HEK293 (cell line): ENCODE measurements around the gene PPP2R5E.

Source experiments
- CTCF ChIA-PET: fragments of 350-600 bp; formaldehyde crosslinking; extraction: SDS; loops from one replicate; lab custom pipeline; 2021; ENCODE audit warnings: antibody characterized with exemption; lab: Yijun Ruan, JAX
- POLR2A ChIA-PET: fragments of 300-600 bp; formaldehyde crosslinking; extraction: SDS; loops from one replicate; lab custom pipeline; 2020; ENCODE audit warnings: antibody characterized with exemption, inconsistent platforms; lab: Yijun Ruan, JAX
- H3K27ac ChIP-seq: fragments of 200-500 bp; sonication (Bioruptor generic); 2 replicates; pipeline ENCODE4 v1.5.1; 2014; ENCODE audit warnings: low read depth, low read length, control low read depth, inconsistent platforms; ENCODE audit errors: extremely low read depth
- H3K36me3 ChIP-seq, 2 experiments: fragments of 200-500 bp in 1 of 2; sonication (Bioruptor generic) in 1 of 2; 1 replicate in 1 of 2; 2 replicates in 1 of 2; pipeline ENCODE4 v1.5.1; 2014 to 2017; ENCODE audit warnings: inconsistent platforms in 2 of 2, low read length in 2 of 2; ENCODE audit not compliant: control insufficient read depth in 2 of 2, insufficient read depth in 1 of 2
- H3K4me1 ChIP-seq: fragments of 200-500 bp; sonication (Bioruptor generic); 2 replicates; pipeline ENCODE4 v1.5.1; 2014; ENCODE audit warnings: mild to moderate bottlenecking, low read length, inconsistent platforms; ENCODE audit not compliant: control insufficient read depth, insufficient read depth
- H3K4me3 ChIP-seq: 2 replicates; pipeline ENCODE4 v1.5.1; 2011; ENCODE audit warnings: low read depth, mild to moderate bottlenecking, control low read depth, low read length, moderate library complexity
- H3K9me3 ChIP-seq: fragments of 200-500 bp; sonication (Bioruptor generic); 2 replicates; pipeline ENCODE4 v1.5.1; 2014; ENCODE audit warnings: low read depth, low read length, inconsistent platforms; ENCODE audit not compliant: control insufficient read depth, insufficient read depth
- KLF9 ChIP-seq: fragments of 450-650 bp; formaldehyde crosslinking; IDR thresholded peaks from 2 replicates; pipeline ENCODE4 v1.5.1; 2016; ENCODE audit warnings: missing biosample characterization, missing genetic modification characterization, low read depth
- SETDB1 ChIP-seq: IDR thresholded peaks from one replicate; pipeline ENCODE4 v1.6.1; 2017; ENCODE audit warnings: mild to moderate bottlenecking, low read length, moderate library complexity, mixed read lengths; ENCODE audit not compliant: insufficient read length
- ZNF133 ChIP-seq: fragments of 450-650 bp; formaldehyde crosslinking; IDR thresholded peaks from 2 replicates; pipeline ENCODE4 v1.5.1; 2016; ENCODE audit warnings: missing biosample characterization, missing genetic modification characterization
- ZNF19 ChIP-seq: fragments of 450-650 bp; formaldehyde crosslinking; IDR thresholded peaks from 2 replicates; pipeline ENCODE4; 2016; ENCODE audit warnings: missing biosample characterization, missing genetic modification characterization, low read depth
- ZNF223 ChIP-seq: fragments of 450-650 bp; formaldehyde crosslinking; IDR thresholded peaks from 2 replicates; pipeline ENCODE4 v1.5.1; 2016; ENCODE audit warnings: missing biosample characterization, missing genetic modification characterization
- ZNF350 ChIP-seq: fragments of 450-650 bp; formaldehyde crosslinking; IDR thresholded peaks from 2 replicates; pipeline ENCODE4 v1.5.0; 2017; ENCODE audit warnings: missing biosample characterization, mild to moderate bottlenecking, missing genetic modification characterization
- ZNF366 ChIP-seq: fragments of 450-650 bp; formaldehyde crosslinking; conservative IDR thresholded peaks from 2 replicates; pipeline ENCODE4 v1.5.1; 2016; ENCODE audit warnings: missing biosample characterization, missing genetic modification characterization
- ZNF404 ChIP-seq: fragments of 450-650 bp; formaldehyde crosslinking; IDR thresholded peaks from 2 replicates; pipeline ENCODE4 v1.5.1; 2017; ENCODE audit warnings: missing biosample characterization, missing genetic modification characterization
- ZNF670 ChIP-seq: fragments of 450-650 bp; formaldehyde crosslinking; IDR thresholded peaks from 2 replicates; pipeline ENCODE4 v1.5.1; 2016; ENCODE audit warnings: missing biosample characterization, missing genetic modification characterization, low read depth
- ZNF776 ChIP-seq: fragments of 450-650 bp; formaldehyde crosslinking; IDR thresholded peaks from 2 replicates; pipeline ENCODE4 v1.5.0; 2017; ENCODE audit warnings: missing biosample characterization, missing genetic modification characterization, borderline replicate concordance
- ZNF777 ChIP-seq: fragments of 450-650 bp; formaldehyde crosslinking; IDR thresholded peaks from 2 replicates; pipeline ENCODE4 v1.5.1; 2017; ENCODE audit warnings: missing biosample characterization, missing genetic modification characterization, borderline replicate concordance
- TF ChIP-seq, protein P1 (sequence below): fragments of 450-650 bp; formaldehyde crosslinking; IDR thresholded peaks from 2 replicates; pipeline ENCODE4 v1.5.1; 2017; ENCODE audit warnings: missing biosample characterization, mild to moderate bottlenecking, missing genetic modification characterization, moderate library complexity
- TF ChIP-seq, protein P2 (sequence below): fragments of 450-650 bp; formaldehyde crosslinking; IDR thresholded peaks from 2 replicates; pipeline ENCODE4 v1.5.1; 2016; ENCODE audit warnings: missing biosample characterization, missing genetic modification characterization, borderline replicate concordance
- TF ChIP-seq, protein P3 (sequence below): fragments of 450-650 bp; formaldehyde crosslinking; IDR thresholded peaks from 2 replicates; pipeline ENCODE4 v1.5.1; 2016; ENCODE audit warnings: missing biosample characterization, missing genetic modification characterization, borderline replicate concordance
- TF ChIP-seq, protein P4 (sequence below): fragments of 450-650 bp; formaldehyde crosslinking; IDR thresholded peaks from 2 replicates; pipeline ENCODE4 v1.5.1; 2016; ENCODE audit warnings: missing biosample characterization, missing genetic modification characterization
- TF ChIP-seq, protein P5 (sequence below): fragments of 450-650 bp; formaldehyde crosslinking; IDR thresholded peaks from 2 replicates; pipeline ENCODE4 v1.5.1; 2016; ENCODE audit warnings: missing biosample characterization, missing genetic modification characterization, borderline replicate concordance

PPP2R5E gene

DNA sequence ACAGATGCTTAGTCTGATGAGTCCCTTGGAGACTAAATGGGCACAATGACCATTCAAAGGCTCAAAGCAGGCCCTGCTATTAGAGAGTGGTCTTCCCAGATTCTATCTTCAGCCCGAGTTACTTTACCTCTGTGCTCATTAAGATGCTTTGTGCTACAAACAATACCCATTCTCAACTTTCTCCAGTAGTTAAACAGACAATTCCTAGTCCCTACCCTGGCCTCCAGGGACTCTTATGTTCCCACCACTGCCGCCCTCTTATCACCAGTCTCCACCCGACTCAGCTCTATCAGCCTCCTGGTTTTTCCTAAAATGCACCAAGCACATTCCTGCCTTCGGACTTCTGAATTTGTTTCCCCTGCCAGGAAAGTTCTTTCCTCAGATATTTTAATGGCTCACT is 198.8 kb downstream of the PPP2R5E start:
- no peak overlapping the region for H3K4me3 ChIP-seq
- H3K9me3 ChIP-seq: no peaks in the 10 kb centered on the region
- no peaks in the 10 kb centered on the region for H3K36me3 ChIP-seq
- TF ChIP-seq ZNF366 (tag by site-specific recombination) (no peak), ZNF223 (no peak), SETDB1 (no peak), ZNF19 (tag by site-specific recombination) (no peak), ZNF404 (tag by site-specific recombination) (no peak), ZNF777 (no peak)
- TF ChIP-seq, protein P1, sequence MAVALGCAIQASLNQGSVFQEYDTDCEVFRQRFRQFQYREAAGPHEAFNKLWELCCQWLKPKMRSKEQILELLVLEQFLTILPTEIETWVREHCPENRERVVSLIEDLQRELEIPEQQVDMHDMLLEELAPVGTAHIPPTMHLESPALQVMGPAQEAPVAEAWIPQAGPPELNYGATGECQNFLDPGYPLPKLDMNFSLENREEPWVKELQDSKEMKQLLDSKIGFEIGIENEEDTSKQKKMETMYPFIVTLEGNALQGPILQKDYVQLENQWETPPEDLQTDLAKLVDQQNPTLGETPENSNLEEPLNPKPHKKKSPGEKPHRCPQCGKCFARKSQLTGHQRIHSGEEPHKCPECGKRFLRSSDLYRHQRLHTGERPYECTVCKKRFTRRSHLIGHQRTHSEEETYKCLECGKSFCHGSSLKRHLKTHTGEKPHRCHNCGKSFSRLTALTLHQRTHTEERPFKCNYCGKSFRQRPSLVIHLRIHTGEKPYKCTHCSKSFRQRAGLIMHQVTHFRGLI (tag by site-specific recombination): no peak
- TF ChIP-seq, protein P2, sequence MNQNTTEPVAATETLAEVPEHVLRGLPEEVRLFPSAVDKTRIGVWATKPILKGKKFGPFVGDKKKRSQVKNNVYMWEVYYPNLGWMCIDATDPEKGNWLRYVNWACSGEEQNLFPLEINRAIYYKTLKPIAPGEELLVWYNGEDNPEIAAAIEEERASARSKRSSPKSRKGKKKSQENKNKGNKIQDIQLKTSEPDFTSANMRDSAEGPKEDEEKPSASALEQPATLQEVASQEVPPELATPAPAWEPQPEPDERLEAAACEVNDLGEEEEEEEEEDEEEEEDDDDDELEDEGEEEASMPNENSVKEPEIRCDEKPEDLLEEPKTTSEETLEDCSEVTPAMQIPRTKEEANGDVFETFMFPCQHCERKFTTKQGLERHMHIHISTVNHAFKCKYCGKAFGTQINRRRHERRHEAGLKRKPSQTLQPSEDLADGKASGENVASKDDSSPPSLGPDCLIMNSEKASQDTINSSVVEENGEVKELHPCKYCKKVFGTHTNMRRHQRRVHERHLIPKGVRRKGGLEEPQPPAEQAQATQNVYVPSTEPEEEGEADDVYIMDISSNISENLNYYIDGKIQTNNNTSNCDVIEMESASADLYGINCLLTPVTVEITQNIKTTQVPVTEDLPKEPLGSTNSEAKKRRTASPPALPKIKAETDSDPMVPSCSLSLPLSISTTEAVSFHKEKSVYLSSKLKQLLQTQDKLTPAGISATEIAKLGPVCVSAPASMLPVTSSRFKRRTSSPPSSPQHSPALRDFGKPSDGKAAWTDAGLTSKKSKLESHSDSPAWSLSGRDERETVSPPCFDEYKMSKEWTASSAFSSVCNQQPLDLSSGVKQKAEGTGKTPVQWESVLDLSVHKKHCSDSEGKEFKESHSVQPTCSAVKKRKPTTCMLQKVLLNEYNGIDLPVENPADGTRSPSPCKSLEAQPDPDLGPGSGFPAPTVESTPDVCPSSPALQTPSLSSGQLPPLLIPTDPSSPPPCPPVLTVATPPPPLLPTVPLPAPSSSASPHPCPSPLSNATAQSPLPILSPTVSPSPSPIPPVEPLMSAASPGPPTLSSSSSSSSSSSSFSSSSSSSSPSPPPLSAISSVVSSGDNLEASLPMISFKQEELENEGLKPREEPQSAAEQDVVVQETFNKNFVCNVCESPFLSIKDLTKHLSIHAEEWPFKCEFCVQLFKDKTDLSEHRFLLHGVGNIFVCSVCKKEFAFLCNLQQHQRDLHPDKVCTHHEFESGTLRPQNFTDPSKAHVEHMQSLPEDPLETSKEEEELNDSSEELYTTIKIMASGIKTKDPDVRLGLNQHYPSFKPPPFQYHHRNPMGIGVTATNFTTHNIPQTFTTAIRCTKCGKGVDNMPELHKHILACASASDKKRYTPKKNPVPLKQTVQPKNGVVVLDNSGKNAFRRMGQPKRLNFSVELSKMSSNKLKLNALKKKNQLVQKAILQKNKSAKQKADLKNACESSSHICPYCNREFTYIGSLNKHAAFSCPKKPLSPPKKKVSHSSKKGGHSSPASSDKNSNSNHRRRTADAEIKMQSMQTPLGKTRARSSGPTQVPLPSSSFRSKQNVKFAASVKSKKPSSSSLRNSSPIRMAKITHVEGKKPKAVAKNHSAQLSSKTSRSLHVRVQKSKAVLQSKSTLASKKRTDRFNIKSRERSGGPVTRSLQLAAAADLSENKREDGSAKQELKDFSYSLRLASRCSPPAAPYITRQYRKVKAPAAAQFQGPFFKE: no peak
- TF ChIP-seq, protein P3, sequence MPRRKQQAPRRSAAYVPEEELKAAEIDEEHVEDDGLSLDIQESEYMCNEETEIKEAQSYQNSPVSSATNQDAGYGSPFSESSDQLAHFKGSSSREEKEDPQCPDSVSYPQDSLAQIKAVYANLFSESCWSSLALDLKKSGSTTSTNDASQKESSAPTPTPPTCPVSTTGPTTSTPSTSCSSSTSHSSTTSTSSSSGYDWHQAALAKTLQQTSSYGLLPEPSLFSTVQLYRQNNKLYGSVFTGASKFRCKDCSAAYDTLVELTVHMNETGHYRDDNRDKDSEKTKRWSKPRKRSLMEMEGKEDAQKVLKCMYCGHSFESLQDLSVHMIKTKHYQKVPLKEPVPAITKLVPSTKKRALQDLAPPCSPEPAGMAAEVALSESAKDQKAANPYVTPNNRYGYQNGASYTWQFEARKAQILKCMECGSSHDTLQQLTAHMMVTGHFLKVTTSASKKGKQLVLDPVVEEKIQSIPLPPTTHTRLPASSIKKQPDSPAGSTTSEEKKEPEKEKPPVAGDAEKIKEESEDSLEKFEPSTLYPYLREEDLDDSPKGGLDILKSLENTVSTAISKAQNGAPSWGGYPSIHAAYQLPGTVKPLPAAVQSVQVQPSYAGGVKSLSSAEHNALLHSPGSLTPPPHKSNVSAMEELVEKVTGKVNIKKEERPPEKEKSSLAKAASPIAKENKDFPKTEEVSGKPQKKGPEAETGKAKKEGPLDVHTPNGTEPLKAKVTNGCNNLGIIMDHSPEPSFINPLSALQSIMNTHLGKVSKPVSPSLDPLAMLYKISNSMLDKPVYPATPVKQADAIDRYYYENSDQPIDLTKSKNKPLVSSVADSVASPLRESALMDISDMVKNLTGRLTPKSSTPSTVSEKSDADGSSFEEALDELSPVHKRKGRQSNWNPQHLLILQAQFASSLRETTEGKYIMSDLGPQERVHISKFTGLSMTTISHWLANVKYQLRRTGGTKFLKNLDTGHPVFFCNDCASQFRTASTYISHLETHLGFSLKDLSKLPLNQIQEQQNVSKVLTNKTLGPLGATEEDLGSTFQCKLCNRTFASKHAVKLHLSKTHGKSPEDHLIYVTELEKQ (tag by site-specific recombination): no peak
- TF ChIP-seq, protein P4, sequence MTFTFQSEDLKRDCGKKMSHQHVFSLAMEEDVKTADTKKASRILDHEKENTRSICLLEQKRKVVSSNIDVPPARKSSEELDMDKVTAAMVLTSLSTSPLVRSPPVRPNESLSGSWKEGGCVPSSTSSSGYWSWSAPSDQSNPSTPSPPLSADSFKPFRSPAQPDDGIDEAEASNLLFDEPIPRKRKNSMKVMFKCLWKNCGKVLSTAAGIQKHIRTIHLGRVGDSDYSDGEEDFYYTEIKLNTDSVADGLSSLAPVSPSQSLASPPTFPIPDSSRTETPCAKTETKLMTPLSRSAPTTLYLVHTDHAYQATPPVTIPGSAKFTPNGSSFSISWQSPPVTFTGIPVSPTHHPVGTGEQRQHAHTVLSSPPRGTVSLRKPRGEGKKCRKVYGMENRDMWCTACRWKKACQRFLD: no peak
- ChIA-PET POLR2A (no interaction called here), CTCF (interaction anchor here (0.7 kb wide), 1 partner anchor 12 kb away, joined by 3 read pairs; no protein-coding TSS in a partner anchor)
- 0 out of 2 replicates have a peak, but pooled peaks cover 3% of the 10 kb centered on the region for H3K4me1 ChIP-seq
- no peak overlapping the region for H3K27ac ChIP-seq

DNA sequence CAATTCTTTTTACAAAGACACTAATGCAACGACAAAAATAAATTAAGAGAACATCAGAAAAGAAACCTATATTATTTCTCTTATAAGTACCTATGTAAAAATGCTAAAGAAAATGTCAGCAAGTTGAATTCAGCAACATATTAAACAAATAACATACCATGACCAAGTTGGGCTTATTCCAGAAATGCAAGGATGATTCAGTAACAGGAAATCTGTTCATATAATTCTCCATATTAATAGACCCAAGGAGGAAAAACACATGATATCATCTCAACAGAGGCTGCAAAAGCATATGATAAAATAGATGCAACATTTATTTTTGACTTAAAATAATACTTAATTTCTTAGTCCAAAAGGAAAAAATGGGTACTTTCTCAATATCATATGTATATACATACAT is 199.3 kb downstream of the PPP2R5E start:
- no peak overlapping the region for H3K4me3 ChIP-seq
- H3K9me3 ChIP-seq: no peaks in the 10 kb centered on the region
- H3K36me3 ChIP-seq: no peaks in the 10 kb centered on the region
- ChIA-PET CTCF (no interaction called here), POLR2A (no interaction called here)
- H3K4me1 ChIP-seq: 0 out of 2 replicates have a peak, but pooled peaks cover 3% of the 10 kb centered on the region
- H3K27ac ChIP-seq: no peak overlapping the region
- TF ChIP-seq, protein P1 (tag by site-specific recombination): no peak
- TF ChIP-seq ZNF776 (tag by site-specific recombination) (no peak), KLF9 (tag by site-specific recombination) (no peak), ZNF670 (tag by site-specific recombination) (no peak), ZNF133 (tag by site-specific recombination) (no peak), ZNF350 (no peak)
- TF ChIP-seq, protein P5, sequence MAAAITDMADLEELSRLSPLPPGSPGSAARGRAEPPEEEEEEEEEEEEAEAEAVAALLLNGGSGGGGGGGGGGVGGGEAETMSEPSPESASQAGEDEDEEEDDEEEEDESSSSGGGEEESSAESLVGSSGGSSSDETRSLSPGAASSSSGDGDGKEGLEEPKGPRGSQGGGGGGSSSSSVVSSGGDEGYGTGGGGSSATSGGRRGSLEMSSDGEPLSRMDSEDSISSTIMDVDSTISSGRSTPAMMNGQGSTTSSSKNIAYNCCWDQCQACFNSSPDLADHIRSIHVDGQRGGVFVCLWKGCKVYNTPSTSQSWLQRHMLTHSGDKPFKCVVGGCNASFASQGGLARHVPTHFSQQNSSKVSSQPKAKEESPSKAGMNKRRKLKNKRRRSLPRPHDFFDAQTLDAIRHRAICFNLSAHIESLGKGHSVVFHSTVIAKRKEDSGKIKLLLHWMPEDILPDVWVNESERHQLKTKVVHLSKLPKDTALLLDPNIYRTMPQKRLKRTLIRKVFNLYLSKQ: no peak
